HG03066 (cell line): ENCODE data around the gene KEL.

Experiments
- ATAC-seq: cut with Tn5 transposase; IDR thresholded peaks from one replicate; pipeline ENCODE4 v1.9.1; 2021; ENCODE audit warnings: low read depth; ENCODE audit not compliant: unreplicated experiment

Gene KEL

DNA sequence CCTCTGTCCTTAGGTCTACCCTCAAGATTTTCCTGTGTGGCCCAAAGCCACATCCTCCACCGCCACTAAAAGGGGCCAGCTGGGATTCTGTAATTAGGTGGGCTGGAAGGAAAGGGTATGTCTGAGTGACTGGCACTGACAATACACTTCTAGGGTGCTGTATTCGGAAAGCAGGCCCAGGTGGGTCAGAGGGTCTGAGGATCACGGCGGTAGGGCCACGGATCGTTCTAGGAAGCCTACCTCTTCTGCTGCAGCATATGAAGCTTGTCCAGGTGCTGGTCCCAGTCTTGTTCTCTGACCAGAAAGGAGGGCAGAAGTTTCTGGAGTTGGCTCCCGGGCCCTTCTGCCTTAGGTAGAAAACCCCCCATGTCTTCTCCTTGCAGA, 29.1 kb downstream of the KEL start:
- no peak for ATAC-seq

DNA sequence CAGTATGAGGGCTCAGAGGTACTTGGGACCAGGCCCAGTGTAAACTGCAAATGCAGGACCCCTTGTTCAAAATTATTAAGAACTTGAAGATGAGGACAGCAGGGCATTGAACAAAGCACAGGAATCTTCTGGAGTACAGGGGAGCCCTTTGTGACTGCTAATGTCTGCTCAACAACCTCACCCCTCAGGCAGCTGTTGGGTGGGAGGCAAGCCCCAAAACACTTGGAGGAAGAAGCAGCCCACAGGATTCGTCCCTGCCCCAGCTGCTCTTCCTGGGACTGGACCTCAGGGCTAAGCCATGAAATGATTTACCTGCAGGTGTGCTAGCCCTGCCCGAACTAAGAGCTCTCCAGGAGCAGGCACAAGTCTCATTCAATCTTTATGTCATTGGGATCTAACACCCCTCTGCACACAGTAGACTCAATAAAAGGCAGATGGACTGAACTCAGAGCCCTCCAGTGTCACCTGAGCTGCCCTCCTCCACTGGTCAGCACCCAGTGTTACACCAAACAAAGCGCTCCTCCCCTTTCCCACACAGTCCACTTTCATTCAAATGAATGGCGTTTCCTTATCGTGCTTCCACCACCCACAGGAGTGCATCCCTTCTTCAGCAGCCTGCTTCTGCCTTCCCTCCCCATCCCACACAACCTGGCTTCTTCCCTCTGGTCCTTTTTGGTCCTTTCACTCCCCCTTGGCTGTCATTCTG, 29.6 kb downstream of the KEL start:
- no peak for ATAC-seq

DNA sequence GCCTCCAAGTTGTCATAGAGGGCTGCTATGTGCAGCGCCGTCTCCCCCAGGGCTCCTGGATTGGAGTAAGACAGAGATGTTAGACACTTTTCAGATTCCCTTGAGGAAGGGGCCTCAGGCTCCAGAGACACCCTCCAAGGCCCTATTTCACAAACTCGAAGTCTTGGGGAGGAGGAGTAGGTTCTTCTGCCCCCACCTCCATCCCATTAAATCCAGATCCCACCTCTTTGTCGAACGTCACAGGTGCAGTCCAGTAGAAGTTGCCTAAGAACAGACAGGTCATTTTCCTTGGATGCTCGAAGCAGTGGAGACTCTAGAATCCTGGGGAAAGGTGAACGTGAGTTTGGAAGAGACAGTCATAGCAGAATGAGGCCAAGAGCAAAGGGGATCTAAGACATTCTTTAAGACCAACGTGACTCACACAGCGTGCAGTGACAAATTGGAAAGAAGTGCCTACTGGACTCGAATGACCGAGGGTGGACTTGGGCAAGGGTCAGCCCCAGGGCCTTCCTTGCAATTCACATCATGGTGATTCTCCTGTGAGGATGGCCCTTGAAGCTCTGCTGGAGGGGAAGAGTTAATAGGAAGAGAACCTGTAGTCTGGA, 31.9 kb downstream of the KEL start:
- ATAC-seq = no peak

DNA sequence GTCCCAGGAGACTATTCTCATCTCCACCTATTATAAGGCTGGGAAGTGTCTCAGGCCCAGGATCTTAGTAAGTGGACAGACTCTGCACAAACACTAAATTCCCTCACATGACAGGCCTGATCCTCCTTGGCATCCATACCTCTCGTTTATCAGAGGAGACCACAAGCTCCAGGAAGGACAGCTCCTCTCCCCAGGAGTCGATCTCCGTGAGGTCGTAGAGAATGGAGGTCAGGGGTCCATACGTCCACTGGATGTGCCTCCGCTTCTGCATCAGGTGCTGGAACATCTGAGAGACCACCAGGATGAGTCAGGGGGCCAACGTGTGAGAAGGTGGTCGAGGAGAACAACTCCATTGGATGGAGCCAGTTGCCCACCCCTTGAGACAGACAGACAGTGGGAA, 34.2 kb downstream of the KEL start:
- no peak for ATAC-seq

DNA sequence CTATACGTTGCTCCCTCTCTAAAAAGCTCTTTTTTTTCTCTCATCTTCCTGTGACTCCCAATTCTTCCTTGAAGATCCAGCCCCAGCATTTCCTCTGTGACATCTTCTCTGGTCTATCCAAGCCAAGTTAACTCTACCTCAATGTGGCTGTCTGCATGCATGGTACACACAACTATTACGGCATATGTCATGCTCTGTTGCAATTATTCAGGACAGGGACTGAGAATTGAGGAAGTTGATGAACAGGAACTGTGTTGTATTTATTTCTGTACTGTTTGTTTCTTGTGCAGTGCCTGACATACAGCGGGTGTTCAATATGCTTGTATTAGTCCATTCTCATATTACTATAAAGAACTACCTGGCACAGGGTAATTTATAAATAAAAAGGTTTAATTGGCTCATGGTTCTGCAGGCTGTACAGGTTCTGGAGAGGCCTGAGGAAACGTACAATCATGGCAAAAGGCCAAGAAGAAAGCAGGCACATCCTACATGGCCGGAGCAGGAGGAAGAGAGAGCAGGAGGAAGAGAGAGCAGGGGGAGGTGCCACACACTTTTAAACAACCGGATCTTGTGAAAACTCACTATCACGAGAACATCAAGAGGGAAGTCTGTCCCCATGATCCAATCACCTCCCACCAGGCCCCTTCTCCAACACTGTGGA, 34.9 kb downstream of the KEL start:
- ATAC-seq = no peak

DNA sequence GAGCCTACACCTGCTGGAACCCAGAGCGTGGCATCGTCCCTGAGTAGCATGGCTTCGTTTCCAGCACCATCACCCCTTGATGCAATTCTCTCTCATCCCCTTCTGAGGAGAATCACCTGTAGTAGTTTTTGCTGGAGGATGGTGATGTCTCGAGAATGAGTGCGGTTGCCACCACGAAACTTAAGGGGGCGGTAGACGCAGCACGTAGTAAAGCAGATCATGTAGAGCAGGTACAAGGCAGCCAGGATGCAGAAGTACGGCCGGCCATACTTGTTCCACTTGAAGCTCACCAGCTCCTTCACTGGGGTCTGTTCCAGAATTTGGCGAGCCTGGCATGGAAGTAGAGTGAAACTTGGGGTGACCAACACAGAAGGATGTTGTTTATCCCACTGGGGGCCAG, 36.8 kb downstream of the KEL start:
- ATAC-seq = no peak

DNA sequence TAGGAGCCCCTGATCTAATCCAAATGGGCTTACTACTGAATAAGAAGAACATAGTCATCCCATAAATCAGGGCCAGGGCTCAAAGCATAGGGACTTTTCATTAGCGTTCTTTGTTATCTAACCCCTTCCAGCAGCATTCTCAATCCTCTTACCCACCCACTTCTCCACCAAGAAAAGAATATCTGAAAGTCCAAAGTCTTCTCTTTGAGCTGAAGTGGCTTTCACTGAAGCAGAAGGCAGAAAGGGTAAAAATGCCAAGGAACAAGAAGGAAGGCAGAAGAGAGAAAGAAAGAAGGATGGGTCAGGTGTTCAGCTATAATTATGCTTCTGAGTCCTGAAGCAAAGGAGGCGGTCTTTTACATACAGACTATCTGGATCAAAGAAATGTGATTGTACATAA, 38.8 kb downstream of the KEL start:
- no peak for ATAC-seq

DNA sequence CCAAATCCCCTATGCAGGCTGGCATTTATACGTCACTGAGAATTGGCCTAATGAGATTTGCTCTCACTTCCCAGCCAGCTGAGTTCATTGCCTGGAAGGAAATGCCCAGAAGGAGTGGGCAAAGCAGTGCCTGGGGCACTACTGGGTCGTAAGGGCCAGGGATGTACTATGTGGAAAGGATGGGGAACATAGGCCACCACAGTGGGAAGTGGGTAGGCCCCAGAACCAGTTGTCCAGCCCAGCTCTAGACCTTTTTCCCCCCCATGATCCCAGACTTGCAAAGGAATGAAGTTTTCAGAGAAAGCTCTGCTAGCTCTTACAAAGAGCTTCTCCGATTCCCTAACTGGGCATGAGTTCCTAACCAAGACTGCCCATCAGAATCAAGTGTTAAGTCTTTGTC, 42.5 kb downstream of the KEL start:
- no peak for ATAC-seq

DNA sequence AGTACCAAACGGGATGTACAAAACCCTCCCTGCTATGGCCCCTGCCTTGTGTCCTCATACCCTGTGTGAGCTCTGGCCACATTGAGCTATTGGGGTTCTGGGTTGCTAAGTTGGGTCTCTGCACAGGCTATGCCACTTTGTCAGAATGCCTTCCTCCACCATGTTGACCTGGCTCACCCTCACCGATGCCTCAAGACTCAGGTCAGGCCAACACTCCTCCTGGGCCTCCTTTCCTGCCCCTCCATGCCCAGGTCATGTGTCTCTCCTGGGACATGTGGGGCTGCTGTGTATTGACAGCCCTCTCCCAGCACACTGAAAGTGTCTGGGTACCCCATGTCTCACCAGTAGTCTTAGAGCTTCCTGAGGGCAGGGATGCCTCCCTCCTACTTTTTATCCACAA, 43.3 kb downstream of the KEL start:
- ATAC-seq = no peak

DNA sequence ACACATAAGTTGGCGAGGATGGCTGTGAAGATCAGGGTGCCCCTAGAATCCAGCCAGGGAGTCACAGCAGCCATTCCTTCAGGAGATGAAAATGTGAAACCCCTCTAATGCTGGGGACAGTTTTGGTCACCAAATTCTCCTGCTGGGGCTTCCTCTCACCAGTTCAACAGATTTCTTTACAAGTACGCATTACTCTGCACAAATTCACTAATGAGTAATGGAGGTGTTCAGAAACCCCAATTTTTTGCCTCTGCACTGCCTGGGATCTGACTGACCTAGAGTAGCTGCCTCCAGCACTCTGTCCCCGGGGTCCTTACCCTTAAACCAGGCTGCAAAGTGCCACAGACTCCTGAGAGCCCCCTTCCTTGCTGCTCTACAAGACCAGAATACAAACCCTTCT, 44.7 kb downstream of the KEL start:
- ATAC-seq = no peak

DNA sequence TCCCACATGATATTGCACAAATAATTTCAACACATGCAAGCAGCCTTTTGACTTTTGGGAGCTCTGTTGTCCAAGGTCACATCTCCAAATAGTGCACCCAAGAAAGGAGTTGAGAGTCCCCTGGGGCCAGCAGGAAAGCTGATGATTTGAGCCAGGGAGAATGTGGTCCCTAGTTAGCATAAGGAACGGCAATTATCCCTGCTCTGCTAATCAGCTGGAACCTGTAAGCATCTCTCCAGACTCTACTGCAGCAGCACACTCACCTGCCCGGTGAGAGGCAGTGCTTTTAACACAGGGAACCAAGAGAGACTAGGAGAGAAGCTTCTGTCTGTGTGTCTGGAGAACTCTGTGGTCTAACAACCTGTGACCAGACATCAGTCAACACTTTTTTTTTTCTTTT, 45.7 kb downstream of the KEL start:
- no peak for ATAC-seq

DNA sequence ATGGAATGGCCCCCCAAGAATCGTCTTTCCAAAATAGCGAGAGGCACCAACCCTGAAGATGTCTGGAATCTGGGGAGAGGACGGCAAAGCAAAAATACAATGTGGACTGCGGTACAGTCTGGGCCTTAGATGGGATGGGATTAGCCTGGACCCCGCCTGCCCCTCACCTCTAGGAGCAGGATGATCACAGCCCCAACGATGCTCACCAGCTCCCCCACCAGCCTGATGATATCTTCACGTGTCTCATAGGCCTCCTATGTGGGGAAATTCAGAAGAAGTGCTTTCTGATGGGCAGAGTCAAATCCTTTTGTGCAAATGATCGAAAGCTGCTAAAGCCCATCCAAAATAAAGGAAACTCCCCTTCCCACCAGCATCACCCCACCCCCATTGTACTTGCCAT, 46.8 kb downstream of the KEL start:
- no peak for ATAC-seq

DNA sequence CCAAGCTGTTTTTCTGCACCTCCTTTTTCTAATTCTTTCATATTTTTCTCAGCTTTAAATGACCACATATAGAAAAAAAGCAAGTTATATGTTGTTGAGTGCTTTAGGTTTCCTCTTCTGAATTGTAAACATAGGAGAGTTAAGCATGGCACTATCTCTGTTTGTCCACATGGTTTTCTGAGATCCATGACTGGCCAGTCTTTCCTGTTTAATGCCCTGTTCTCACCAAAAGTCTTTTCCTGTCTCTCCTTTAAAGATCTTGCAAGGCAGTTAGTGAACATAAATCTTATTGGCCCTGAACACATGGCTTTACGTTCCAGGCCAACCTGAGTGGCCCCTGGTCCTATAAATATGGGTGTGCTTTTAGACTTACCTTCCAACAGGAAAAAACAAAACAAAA, 48.0 kb downstream of the KEL start:
- no peak for ATAC-seq

DNA sequence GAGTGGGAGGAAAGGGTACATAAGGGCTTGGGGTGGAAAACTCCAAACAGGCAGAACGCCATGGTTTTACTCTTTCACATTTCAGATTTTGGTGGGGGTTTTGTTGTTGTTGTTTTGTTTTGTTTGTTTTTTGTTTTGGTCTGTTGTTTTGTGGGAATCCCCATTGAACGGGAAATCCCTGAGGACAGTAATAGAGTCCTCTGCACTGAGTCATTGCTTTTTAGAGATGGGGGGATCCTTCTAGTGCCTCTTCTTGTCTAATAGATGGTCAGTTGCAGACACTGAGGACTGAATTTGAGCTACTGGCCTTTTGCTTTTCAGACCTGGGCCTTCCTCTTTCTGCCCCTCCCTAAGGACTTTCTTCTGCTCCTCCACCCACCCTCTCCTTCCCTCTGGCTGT, 48.6 kb downstream of the KEL start:
- ATAC-seq = no peak

DNA sequence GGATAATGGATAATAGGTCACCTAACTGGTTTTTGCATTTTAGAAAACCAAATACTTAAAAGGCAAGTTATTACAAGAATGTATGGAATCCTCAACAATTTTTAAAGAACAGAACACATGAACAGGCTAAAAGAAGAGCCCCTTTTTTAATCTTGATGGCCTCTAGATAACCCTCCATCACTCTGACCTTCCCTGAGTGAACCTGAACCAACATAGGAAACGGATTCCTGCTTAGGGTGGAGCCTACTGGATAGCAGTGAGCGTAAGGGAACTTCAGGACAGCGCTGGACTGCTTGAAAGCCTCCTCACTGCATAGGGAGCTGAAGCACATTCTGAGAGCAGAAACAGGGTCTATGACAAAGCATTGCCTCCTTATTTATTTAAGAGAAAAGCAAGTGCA, 49.1 kb downstream of the KEL start:
- no peak for ATAC-seq

DNA sequence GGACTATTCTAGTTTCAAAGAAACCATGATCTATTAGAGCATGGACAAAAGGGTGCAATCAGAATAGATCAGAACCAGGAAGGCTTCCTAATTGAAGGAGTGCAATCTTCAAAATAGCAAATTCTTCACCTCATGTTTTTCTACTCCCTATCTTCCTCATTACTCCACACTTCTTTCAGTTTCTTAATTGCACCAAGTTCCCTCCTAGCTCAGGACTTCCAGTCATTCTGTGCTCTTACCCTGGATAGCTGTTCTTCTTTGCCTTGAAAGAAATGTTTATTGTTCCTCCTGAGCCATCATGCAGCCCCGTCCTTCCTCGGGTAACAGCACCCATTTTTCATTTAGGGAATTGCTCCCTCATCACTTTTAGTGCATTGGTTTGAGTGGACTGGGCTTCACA, 51.7 kb downstream of the KEL start:
- ATAC-seq = no peak

DNA sequence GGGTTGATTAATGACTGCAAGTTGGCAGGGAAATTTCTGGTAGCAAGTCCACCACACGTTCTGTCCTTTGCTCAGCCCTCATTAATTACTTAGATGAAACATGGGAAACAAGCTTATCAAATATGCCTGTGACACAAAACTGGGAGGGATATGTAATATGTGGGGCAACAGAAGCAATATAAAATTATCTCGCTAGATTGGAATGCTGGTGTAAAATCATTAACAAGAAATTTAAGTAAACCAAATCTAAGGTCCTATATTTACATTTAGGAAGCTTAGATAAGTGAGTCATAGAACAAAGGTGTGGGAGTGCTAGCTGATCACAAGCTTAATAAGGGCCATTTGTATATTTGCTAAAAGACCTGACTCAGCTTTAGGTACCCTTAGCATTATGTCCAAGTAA, 52.1 kb downstream of the KEL start:
- ATAC-seq = no peak

DNA sequence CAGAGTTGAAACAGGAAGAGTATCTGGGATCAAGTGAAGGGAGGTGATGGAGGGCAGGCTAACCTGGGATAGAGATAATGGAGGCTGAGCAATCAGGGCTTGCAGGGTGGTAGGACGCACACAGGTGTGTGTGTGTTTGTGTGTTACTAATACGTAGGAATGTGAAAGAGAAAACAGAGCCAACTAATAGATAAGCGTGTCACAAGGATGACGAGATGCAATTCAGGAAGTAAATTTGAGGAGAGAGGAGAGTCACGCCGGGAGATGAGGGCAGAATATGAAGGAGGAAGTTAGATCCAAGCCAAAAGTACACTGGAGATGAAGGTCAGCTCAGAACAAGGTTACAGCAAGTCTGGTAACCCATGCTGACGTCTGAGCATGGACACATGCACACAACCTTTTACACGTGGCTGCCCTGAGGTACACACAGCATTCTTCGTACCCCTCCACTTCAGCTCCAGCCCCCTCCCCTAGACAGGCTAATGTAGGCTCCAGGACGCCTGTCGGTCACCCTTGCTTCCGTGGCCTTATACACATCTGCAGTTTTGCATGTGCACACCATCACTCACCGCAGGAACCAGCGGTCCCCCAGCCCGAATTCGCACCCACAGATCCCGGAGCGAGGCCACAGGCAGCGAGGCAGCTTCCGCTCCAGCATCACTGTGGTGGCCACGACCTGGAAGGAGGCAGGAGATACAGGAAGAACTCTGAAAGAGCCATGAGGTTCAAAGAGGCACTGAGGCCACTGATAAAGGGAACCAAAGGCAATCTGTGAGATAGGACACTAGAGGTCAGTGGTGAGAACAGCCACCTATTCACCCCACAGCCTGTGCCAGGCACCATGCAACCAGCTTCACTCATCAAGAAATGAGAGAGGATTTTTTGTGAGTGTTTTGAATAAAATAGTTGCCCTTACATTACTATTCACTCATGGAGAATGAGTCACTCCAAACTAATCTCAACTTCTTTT, 53.0 kb downstream of the KEL start:
- ATAC-seq = no peak

DNA sequence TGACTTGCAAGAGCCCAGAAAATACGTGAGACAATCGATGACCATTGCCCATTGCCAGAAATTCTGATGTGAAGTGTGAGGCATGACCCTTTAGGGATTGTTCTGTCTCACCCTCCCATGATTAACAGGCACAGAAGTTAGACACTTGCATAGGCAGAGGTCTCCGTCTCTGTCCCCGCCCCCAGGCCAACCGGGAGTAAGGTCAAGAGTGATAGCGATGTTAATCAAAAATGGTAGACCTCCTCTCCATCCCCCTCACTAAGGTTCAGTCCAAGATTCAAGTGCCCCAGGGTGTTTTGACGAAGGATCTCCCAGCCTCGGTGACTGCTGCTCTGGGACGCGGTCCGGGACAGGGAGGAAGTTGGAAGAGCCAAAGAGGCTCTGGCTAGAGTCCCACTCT, 53.9 kb downstream of the KEL start:
- ATAC-seq = no peak

DNA sequence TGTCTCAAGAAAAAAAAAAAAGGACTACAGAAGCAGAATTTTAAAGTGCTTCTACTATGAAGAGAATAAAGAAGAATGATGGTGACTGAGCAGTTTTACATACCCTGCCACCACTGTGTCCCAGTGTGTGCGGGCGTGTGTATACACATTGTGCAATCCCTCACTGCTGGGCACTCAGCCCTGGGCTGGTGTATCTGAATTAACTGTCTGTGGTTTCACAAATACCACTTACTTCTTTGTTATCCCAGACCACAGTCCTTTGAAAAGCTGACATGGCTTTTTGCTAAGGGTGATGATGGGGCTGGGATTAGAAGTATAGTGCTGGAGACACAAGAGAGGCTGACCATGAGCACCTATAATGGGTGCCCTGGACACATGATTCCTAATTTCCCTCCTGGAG, 55.5 kb downstream of the KEL start:
- ATAC-seq = no peak

DNA sequence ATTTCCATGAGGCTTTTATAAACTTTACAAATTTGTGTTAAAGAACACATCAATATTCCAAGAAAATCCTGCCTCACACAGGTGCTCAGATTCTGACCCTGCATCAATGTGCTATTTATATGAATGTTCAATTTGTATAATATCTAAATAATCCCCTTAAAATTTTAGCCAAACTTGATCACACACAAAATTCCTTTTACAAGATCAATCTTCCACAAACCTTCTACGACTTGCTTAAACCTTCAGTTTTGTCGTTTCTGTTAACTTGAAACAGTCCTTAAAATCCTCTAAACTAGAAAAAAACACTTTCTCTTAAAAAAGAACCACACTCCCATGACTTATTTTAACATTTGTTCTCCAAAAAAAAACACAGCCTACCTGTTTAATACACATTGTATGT, 56.4 kb downstream of the KEL start:
- no peak for ATAC-seq
